Amniotic stem cell (primary cell): ENCODE data around the gene HMCN2.
"Not testable (repeated sequence)": the region's sequence is repeated elsewhere in the genome, so short reads cannot be mapped to it uniquely, and the experiment has no call there.

ENCODE experiments used
- DNase-seq: peaks from one replicate; lab custom pipeline; 2025; lab: John Stamatoyannopoulos, UW

The HMCN2 gene

DNA sequence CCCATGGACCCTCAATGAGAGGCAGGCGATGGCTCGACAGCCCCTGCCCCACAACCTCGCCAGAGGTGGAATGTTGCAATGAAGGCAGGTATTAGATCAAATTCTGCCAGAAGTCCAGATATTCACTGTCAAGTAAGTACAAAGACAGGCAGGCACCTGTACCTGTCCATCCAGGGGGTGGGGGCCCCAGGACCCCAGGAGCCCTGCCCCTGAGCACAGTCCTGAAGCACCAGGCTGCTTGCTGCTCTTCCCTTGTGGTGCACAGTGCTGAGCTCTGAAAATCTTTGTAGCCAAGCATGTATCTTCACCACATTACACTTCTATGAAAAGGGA lies 26.2 kb upstream of the HMCN2 start:
- DNase-seq, result no peak

DNA sequence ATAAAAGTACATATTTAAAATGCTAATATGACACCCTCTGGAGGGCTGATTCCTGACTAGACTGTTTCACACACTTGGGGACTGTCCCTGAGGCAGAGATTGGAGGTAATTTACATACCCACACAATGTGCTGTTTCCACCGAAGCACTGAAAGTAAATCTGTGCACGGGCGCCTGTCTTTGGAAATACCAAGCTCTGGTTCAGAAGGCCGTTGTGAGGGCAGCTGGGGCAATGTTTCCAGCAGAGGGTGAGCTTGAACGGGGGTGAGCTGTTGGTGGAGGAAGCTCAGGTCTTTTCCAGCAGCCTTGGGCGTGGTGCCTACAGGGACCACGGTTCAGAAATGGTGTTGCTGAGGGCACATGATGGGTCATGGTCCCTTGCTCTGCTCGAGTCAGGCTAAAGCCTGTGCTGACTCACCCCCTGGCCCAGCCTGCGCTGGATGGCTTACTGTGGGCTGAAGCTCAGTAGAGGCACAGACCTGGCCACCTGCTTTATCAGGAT lies 25.8 kb upstream of the HMCN2 start:
- DNase-seq, result no peak

DNA sequence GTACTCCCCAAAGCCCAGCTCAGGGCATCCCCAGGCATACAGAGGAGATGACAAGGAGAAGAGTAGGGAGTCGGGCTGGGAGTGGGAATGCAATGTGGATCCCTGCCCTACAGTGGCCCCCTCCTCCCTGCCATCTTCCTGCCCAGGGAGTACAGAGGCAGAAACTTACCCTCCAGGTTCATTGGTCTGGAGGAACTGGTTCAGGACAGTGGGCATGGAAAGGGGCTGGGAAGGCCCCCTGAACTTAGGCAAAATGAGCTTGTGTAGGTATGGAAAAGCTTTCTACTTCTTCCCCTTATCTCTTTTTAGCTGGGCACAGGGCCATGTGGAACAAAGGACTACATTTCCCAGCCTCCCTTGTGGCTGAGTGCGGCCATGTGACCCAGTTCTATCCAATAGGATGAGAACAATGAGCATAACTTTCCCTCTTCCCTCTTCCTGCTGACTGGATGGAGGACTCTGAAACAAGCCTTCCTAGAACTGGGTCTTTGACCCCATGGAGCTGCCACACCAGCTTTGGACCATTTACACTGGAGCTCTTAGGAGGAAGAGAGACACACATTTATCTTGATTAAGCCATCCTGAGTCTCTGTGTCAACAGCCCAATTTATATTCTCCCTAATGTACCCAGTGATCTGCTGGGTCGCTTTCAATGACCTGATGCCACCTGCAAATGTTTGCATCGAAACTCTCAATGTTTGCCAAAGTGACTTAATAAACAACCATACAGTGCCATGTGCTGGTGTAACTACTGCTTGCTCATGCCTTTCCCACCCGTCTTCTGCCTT lies 25.0 kb upstream of the HMCN2 start:
- DNase-seq, result peak; percentile 24

DNA sequence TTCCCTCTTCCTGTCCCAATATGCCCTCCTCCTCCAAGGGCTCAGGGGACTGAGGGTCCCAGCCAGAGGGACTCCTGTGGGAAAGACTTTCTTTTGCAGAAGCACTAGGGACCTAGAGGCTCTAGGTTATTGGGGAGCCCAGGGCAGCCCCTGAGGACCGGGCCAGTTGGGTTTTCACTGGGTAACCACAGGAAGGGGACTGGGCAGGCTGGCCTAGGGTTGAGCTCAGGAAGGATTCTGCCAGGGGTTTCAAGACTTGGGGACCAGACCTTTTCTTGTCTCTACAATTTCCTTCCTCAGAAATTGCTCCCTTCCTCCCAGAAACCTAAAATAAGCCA lies 24.4 kb upstream of the HMCN2 start:
- no peak for DNase-seq

DNA sequence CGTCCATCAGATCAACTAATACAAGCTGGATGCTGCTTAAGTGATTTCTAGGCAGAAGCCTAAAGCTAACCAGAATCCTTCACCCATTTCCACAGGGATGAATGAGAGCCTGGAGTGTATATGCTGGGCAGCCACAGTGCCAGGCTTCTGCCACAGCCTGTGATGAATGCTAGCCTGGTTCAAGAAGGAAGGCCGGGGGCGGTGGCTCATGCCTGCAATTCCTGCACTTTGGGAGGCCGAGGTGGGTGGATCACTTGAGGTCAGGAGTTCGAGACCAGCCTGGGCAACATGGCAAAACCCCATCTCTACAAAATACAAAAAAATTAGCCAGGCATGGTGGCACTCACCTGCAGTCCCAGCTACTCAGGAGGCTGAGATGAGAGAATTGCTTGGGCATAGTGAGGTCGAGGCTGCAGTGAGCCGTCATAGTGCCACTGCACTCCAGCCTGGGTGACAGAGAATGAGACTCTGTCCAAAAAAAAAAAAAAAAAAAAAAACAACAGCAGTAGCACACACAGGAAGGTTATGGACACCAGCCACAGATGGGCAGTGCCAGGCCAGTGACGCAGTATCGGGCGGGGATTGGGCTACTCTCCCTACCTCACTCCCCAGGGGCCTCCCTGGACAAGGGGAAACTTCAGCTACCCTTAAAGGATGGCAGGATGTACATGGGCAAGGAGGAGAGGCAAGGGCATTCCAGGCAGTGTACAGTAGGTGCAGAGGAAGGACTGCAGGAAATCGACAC lies 23.1 kb upstream of the HMCN2 start:
- DNase-seq, result no peak

DNA sequence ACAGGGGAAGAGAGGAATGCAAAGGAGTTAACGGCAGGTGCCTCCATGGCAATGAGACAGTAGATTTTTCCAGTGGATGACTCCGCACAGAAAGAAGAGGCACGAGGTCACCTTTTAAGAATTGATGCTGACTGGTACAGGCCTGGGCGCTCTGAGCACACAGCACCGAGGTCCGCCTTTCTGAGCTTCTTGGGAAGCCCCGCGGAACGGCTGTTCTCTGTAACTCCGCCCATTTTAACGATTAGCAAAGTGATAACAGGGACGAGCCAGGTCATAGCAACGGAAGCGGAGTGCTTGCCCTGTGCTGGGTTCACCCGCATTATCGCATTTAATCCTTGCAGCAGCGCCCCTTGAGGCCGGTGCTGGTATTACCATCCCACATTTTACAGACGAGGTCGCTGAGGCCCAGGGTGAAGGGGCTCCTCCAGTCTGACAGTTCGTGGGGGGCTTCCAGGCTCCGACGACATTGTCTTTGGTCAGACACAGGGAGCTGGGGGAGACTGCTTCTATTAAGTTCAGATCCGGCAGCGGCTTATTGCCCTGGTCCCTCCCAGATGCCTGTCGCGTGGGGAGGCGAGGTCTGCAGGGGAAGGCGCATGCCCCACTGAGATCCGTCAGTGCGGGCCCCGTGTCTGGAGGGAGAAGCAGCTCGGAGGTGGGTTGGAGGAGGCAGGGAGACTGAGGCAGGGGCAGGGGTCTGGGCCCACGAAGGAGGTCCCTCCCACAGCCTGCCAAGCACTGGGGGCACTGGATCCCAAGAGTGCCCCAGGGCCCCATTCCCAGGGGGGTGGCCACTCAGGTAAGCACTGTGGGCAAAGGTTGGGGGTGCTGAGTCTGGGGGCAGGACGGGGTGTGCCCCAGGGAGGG lies 22.3 kb upstream of the HMCN2 start:
- no peak for DNase-seq

DNA sequence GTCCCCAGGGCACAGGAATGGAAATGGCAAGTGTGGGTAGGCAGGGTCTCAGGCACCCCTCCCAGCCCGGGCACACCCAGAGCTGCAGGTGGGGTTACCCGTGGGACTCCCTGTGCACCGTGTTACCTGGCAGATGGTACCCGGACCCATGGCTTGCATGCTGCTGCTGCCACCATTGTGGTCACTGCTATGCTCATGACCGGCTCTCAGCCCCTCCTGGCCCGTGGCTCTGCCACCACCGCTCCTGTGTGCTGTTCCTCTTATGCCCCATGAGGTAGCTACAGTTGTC lies 21.7 kb upstream of the HMCN2 start:
- DNase-seq, result no peak

DNA sequence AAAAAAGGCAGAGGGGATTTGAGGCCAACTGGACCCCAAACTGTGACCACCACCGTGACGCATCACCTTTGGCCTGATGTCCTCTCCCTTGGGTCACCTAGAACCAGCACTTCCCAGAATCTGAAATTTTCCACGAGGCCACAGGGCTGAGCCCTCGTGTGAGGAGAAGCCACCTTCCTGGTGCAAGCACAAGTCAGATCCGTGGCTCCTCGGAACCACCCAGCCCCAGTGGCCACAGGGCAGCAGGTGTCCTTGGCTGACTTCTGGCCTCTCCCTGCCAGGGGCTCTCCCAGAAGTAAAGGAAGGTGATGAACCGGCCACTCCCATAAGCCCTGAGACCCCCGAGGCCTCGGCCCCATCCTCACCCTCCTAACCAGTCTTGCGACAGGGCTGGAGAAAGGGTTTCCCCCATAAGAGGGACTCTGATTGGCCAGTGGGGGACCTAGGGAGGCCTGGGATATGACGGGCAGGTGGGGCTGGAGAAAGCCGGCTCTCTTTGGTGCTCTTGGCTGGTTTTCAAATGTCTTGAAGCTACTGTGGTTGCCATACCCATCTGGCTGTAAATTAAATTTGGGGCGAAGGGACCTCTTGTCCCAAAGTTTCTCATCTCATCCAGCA lies 20.9 kb upstream of the HMCN2 start:
- DNase-seq, result no peak

DNA sequence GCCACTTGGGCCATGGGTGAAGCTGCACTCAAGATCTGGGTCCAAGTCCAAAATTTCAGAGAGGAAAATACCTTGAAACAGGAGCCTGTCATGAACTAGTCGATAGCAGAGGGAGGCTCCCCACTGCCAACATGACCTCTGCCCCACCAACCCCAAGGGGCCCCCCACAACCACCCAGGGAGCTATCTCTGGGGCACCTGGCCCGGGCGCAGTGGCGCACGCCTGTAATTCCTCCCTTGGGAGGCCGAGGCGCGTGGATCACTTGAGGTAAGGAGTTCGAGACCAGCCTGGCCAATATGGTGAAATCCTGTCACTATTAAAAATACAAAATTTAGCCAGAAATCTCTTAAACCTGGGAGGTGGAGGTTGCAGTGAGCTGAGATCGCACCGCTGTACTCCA lies 20.1 kb upstream of the HMCN2 start:
- no peak for DNase-seq

DNA sequence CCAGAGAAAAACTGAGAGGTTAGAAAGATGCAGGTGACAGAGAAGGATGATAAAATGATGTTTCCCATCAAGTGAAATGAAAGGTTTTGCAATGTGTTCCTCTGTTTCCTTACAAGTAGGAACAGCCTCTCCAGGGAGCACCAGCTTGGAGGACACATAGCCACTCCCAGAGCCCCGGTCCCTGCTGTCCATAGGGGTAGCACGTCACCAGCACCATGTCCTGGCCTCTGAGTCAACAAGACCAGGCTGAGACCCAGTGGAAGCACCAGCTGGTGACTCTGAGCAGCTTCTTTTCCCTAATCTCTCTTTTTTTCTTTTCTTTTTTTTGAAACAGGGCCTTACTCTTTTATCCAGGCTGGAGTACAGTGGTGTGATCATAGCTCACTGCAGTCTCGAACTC lies 19.4 kb upstream of the HMCN2 start:
- no peak for DNase-seq

DNA sequence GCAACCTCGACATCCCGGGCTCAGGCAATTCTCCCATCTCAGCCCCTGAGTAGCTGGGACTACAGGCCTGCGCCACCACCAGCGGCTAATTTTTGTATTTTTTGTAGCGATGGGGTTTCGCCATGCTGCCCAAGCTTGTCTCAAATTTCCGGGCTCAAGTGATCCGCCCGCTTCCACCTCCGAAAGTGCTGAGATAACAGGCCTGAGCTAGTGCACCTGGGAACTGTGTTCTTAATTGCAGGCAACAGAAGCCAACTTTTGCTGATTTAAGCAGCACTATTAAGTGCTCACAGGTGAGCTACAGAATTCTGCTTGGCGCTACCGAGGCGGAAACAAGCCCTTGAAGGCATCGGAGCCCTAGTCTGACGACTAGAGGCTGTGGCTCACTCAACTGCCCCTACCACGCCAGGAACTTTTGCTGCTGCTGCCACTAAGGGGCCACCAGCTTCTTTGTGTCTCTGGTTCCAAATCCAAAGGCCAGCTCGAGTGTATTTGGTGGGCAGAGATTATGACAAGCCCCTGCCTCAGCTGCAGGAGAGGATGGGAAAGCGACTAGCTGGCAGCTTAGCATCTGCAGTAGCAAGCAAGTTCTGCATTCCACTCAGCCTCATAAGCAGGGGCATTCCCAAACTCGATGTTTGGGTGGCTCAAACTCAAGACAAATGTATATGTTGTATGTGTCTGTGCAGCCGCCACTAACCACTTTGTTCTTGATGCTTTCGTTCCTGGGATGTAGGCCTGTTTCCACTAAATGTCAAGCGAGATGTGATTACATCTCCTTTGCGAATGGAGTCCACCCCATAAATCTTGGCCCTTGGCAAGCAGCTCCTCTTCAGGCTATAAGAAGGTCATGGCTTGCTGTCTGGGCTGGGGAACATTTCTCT lies 10.6 kb upstream of the HMCN2 start:
- DNase-seq, result no peak

DNA sequence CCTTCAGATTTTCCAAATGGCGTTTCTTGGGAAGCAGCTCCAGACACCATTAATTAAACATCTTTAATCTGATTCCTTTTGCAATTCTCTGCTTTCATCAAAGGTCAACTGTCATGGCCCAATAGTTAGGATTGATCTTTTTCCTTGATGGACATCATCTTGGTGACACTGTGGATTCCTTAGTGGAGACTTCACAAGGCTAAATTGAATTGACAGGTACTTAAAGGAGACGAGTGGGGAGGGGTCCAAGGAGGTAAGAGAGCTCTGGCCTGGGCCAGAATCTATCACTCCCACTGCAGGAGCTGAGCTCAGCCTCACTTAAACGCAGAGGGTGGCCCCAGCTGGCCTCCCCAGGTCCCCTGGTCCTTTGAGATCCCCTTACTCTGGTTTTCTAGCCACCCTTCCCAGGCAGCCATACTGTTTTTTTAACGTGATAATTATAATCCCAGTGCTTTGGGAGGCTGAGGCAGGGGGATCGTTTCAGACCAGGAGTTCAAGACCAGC lies 9.9 kb upstream of the HMCN2 start:
- DNase-seq, result no peak

DNA sequence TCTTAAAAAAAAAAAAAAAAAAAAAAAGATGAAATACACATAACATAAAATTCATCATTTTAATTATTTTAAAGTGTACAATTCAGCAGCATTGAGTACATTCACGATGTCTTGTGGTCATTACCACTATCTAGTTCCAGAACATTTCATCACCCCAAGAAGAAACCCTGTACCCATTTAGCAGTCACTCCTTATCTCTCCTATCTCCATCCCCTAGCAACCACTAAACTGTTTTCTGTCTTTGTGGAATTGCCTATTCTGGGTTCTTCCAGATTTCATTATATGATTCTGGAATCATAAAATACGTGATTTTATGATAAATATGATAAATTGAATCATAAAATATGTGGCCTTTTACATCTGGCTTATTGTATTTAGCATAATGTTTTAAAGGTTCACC lies 8.9 kb upstream of the HMCN2 start:
- DNase-seq, result no peak

DNA sequence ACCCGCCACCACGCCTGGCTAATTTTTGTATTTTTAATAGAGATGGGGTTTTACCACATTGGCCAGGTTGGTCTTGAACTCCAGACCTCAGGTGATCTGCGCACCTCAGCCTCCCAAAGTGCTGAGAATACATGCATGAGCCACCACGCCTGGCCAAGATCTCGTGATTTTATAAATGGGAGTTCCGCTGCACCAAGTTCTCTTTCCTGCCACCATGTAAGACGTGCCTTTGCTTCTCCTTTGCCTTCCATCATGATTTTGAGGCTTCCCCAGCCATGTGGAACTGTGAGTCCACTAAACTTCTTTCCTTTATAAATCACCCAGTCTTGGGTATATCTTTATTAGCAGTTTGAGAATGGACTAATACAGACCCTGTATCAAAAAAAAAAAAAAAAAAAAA lies 7.4 kb upstream of the HMCN2 start:
- not testable (repeated sequence) for DNase-seq

DNA sequence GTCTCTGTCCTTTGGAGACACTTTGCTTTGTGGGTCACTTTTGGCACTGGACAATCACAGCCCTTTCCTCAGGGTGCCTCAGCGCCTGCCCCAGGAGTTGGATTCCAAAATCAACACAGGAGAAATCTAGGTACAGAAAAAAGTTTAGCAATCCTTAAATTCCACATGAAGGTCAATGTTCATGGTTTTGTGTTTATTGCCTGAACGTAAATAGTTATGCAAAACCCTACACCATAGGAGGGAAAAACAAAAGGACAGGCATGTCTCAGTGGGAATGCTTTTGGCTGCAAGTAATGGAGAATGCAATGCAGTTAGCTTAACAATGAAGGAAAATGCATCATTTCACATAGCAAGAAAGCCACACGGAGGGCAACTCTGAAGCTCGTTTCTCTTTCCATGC lies 6.5 kb upstream of the HMCN2 start:
- DNase-seq, result no peak

DNA sequence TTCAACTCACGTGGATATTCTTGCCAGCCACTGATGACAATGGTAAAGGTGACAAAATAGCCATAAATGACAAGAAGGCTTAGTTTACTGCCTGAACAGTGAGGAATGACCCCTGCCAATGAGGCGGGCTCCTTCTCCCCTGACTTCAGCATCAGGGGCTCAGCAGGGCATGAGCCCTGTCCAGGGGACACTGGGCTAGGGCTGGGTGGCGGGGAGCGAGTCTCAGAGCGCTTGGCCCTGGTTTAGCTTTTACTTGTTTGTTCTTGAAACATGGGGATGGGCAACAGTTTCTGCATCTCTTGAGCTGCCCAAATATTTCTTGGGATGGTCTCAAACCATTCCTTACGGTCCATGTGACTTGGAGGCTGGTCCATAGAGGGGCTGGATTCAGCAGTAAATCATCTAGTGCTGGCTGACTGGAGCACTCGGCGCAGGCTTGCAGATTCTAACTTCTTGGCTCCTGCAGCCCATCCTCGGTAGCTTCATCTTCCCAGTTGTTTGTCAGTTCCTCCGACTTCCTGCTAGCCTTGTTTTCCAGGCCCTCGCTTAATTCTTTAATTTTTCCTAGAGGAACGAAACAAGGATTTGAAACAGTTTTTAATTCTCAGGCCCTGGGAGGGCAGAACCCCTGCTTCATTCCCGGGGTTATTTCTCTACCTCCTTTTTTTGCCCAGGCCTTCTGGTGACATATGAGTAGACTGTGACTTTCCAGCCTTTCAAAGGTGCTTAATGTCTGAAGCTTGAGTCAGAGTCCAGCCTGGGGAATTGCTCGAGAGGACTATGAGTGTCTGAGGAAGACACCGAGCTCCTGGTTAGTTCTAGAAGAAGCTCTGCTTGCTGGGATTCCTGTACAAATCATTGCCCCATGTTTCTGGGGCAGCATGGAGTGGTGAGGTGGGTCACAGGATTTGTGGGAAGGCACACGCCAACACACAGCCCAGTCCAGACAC lies 4.5 kb upstream of the HMCN2 start:
- no peak for DNase-seq

DNA sequence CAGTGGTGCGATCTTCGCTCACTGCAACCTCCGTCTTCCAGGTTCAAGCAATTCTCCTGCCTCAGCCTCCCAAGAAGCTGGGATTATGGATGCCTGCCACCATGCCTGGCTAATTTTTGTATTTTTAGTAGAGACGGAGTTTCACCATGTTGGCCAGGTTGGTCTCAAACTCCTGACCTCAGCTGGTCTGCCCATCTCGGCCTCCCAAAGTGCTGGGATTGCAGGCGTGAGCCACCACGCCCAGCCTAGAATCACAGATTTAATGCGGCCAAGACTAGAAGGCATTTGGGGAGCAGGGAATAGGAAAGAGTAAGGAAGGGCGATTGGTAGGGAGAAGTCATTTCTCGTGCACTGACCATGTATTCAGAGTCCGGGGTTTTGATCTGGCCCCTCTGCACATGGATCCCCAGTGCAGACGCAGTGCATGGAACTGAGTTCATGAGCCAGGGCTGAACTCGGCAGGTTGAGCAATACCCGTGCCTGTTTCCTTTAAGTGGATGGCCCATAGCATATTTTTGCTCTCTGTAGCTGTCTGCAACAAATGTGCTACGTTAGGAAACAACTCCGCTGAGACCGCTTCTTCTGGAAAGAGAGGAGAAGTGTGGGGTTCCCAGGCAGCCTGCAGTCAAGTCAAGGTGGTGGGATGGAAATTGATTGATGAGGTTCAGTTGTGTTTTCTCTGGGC lies 3.4 kb upstream of the HMCN2 start:
- no peak for DNase-seq

DNA sequence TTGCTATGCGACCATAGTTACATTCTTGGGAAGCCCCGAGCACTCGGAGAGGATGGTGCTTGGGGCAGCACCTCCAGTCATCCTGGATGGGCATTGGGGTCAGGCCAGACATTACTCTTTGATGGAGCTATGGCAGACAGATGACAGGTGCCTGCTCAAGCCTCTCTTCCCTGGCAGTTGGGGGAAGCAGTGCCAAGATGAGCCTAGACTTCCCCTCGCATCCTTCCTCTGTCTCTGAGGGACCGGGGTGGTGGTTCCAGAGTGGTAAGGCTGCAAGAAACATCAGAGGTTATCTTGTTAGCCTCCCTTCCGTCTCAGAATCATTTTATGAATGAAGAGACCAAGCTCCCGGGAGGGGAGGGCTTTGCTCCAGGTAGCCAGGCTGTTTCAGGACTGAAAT lies 2.8 kb upstream of the HMCN2 start:
- DNase-seq, result no peak

DNA sequence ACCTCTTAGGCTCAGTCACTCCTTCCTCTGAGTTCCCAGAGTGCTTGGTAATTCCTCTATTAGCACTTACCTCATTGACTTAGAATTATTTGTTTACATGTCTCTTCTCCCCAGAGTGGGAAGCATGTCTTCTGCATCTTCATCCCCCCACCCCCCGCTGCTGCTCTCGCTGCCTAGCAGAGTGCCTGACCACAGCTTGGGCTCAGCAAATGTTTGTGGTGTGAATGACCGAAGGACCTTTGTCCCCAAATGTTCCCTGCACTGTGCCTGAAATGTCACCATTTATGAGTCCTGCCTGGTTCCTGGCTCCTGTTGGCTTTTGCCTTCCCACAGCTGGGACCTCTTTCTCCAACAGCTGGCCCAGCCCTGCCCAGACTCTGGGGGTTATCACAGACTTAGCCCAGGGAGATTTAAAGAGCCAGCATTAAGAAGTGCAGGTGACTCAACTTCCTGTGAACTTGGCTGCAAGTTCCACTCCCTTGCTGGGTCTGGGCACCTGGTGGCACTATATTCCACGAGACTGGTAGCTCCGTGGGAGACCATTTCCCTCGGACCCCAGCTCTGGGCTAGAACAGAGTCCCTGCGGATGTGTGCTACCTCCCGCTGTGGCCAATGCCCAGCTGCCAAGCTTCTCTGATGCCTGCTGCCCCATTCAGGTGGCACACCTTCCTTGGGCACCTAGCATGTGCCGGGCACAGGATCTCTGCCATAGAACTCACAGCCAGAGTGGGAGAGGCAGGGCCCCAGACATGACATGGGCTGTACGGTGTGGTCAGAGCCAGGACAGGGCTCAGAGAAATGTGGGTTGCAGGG lies 1.8 kb upstream of the HMCN2 start:
- DNase-seq, result no peak
